ENCODE results near the gene SLC24A4.

DNA sequence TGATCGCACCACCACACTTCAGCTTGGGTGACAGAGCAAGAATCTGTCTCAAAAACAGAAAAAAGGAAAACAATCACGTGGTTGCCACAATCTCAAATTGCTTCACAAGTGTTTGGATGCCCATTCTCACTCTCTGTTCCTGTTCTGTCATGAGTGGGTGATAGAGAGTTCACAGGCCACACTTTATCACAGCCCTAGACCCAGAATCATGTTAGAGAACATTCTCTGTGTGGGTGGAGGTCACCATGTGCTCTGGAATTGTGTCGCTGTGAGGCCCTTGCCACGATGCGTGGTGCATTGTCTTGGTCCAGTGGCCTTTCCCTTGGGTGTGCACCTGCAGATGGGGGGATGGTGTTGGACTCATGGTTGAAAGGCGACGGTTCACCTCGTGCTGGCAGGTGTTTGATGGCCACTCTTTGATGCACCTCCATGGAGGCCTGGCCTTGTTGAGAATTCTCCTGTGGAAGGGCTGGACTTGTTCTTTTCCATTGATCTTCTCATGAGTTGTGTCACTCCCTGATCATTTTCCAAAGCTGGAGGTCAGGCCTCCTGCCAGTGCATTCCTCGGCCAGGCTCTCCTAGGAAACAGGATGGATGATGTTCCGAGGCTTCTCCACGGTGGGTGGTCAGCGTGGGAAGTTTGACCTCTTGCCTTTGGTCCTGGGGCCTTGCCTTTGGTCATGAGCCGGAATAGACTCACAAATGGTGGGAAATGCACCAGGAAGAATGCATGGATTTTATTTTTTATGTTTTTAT lies 91.9 kb downstream of the SLC24A4 start:
- TF ChIP-seq CTCF (conservative IDR thresholded peaks at IDR 0.05 in 1 of 2, IDR thresholded peaks at IDR 0.05 in 1 of 2; ENCODE audit: extremely low read depth in 1 of 2, insufficient read depth in 1 of 2, low read depth in 1 of 2, low read length in 2 of 2) = no peak
- TF ChIP-seq EZH2 (IDR thresholded peaks at IDR 0.05; ENCODE audit: borderline replicate concordance, low read length) = no peak
